ENCODE measurements around the gene LRRTM2. TPM values are rescaled to one million over a fixed set of nuclear protein-coding genes. Genes with fewer than 3 reads are reported as not detected.

The LRRTM2 gene
- total and polyA plus RNA-seq, 2 donors (not counting 1 experiment from before 2014, with no cell fraction given): 0.01 TPM; not detected in 1

- ATAC-seq (ENCODE audit: low read depth): no peak
- Mint-ChIP-seq H3K4me3 (no peak overlapping the region), H3K27ac (no peak overlapping the region), H3K9me3 (ENCODE audit: insufficient read depth) (no peaks in the 10 kb centered on the region), H3K4me1 (no peaks in the 10 kb centered on the region), H3K27me3 (no peaks in the 10 kb centered on the region)
- H3K27ac ChIP-seq (ENCODE audit: low read length in 2 of 2): no peak overlapping the region
- H4K20me1 ChIP-seq (ENCODE audit: control insufficient read depth, insufficient read depth, low read length, poor library complexity, severe bottlenecking): no peaks in the 10 kb centered on the region
- WGBS (ENCODE audit: insufficient coverage): 100% methylated on average over 1 of the region's 1 CpG
- no peak overlapping the region for H2AFZ ChIP-seq (ENCODE audit: insufficient read depth, low read depth, low read length, poor library complexity, severe bottlenecking)
- H3K27me3 ChIP-seq (replicated peaks in 1 of 4; ENCODE audit: control extremely low read depth in 1 of 4, control insufficient read depth in 3 of 4, insufficient read depth in 4 of 4, low read length in 3 of 4): no peaks in the 10 kb centered on the region
- no peak overlapping the region for H3K4me2 ChIP-seq (replicated peaks; ENCODE audit: low read depth, low read length, poor library complexity, severe bottlenecking)
- ChIA-PET POLR2A (no interaction called here), CTCF (no interaction called here)
- H3K79me2 ChIP-seq (ENCODE audit: control insufficient read depth, insufficient read depth, low read length): no peaks in the 10 kb centered on the region
- H3K36me3 ChIP-seq (replicated peaks in 1 of 2; ENCODE audit: control extremely low read depth in 1 of 2, control insufficient read depth in 1 of 2, extremely low read depth in 1 of 2, insufficient read depth in 2 of 2, low read length in 1 of 2): peaks cover 0 to 35% of the 10 kb centered on the region in 2 experiments
- peaks cover 0 to 3% (median 0%) of the 10 kb centered on the region in 3 donors for H3K9me3 ChIP-seq (ENCODE audit: control extremely low read depth in 1 of 3, control insufficient read depth in 2 of 3, insufficient read depth in 1 of 3, low read length in 2 of 3)
- H3K4me3 ChIP-seq (ENCODE audit: control extremely low read depth in 1 of 5, extremely low read depth in 1 of 5, insufficient read depth in 1 of 5, low read depth in 2 of 5, low read length in 4 of 5): no peak overlapping the region
- intact Hi-C loops (cut with micrococcal nuclease): no loop called here
- H3K9ac ChIP-seq (ENCODE audit: low read length): no peak overlapping the region
- H3K4me1 ChIP-seq (ENCODE audit: control insufficient read depth in 2 of 2, insufficient read depth in 2 of 2, low read length in 2 of 2): no peaks in the 10 kb centered on the region
- no peak for DNase-seq
- TF ChIP-seq EZH2 (IDR thresholded peaks at IDR 0.05; ENCODE audit: borderline replicate concordance, insufficient read depth, low read depth, low read length, poor library complexity, severe bottlenecking): no peak
- TF ChIP-seq, protein P1, sequence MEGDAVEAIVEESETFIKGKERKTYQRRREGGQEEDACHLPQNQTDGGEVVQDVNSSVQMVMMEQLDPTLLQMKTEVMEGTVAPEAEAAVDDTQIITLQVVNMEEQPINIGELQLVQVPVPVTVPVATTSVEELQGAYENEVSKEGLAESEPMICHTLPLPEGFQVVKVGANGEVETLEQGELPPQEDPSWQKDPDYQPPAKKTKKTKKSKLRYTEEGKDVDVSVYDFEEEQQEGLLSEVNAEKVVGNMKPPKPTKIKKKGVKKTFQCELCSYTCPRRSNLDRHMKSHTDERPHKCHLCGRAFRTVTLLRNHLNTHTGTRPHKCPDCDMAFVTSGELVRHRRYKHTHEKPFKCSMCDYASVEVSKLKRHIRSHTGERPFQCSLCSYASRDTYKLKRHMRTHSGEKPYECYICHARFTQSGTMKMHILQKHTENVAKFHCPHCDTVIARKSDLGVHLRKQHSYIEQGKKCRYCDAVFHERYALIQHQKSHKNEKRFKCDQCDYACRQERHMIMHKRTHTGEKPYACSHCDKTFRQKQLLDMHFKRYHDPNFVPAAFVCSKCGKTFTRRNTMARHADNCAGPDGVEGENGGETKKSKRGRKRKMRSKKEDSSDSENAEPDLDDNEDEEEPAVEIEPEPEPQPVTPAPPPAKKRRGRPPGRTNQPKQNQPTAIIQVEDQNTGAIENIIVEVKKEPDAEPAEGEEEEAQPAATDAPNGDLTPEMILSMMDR (IDR thresholded peaks at IDR 0.05): no peak
These were observed 30.4 kb upstream of the LRRTM2 start for GRCh38 chr5:138905541-138905940.

GRCh38 chr5:138903130-138903775 is 28.1 kb upstream of the LRRTM2 start:
- TF ChIP-seq, protein P1 (IDR thresholded peaks at IDR 0.05): no peak
- no peak for TF ChIP-seq EZH2 (IDR thresholded peaks at IDR 0.05; ENCODE audit: borderline replicate concordance, insufficient read depth, low read depth, low read length, poor library complexity, severe bottlenecking)
- H3K27ac ChIP-seq (ENCODE audit: low read length in 2 of 2): no peak overlapping the region
- CTCF ChIA-PET: no interaction called here
- H3K4me1 ChIP-seq (ENCODE audit: control insufficient read depth in 2 of 2, insufficient read depth in 2 of 2, low read length in 2 of 2): no peaks in the 10 kb centered on the region
- H3K27ac Mint-ChIP-seq: no peak overlapping the region
- H3K4me3 ChIP-seq (ENCODE audit: control extremely low read depth in 1 of 5, extremely low read depth in 1 of 5, insufficient read depth in 1 of 5, low read depth in 2 of 5, low read length in 4 of 5): no peak overlapping the region
- no peaks in the 10 kb centered on the region for H3K79me2 ChIP-seq (ENCODE audit: control insufficient read depth, insufficient read depth, low read length)
- H3K36me3 ChIP-seq (replicated peaks in 1 of 2; ENCODE audit: control extremely low read depth in 1 of 2, control insufficient read depth in 1 of 2, extremely low read depth in 1 of 2, insufficient read depth in 2 of 2, low read length in 1 of 2): peaks cover 0 to 31% of the 10 kb centered on the region in 2 experiments
- POLR2A ChIA-PET: no interaction called here
- ATAC-seq (ENCODE audit: low read depth): no peak
- DNase-seq: no peak
- no peaks in the 10 kb centered on the region for H3K27me3 ChIP-seq (replicated peaks in 1 of 4; ENCODE audit: control extremely low read depth in 1 of 4, control insufficient read depth in 3 of 4, insufficient read depth in 4 of 4, low read length in 3 of 4)
- H4K20me1 ChIP-seq (ENCODE audit: control insufficient read depth, insufficient read depth, low read length, poor library complexity, severe bottlenecking): no peaks in the 10 kb centered on the region
- H3K4me1 Mint-ChIP-seq: peaks cover 6% of the 10 kb centered on the region
- no peaks in the 10 kb centered on the region for H3K9me3 Mint-ChIP-seq (ENCODE audit: insufficient read depth)
- no peak overlapping the region for H2AFZ ChIP-seq (ENCODE audit: insufficient read depth, low read depth, low read length, poor library complexity, severe bottlenecking)
- H3K9ac ChIP-seq (ENCODE audit: low read length): no peak overlapping the region
- no peak overlapping the region for H3K4me2 ChIP-seq (replicated peaks; ENCODE audit: low read depth, low read length, poor library complexity, severe bottlenecking)
- whole genome bisulfite sequencing (ENCODE audit: insufficient coverage): 90% methylated on average over 3 of the region's 10 CpGs
- H3K27me3 Mint-ChIP-seq: no peaks in the 10 kb centered on the region
- intact Hi-C loops (cut with micrococcal nuclease): no loop called here
- peaks cover 0 to 3% (median 0%) of the 10 kb centered on the region in 3 donors for H3K9me3 ChIP-seq (ENCODE audit: control extremely low read depth in 1 of 3, control insufficient read depth in 2 of 3, insufficient read depth in 1 of 3, low read length in 2 of 3)
- no peak overlapping the region for H3K4me3 Mint-ChIP-seq
